GM21619 (cell line): Measurements from ENCODE around the gene OLFM1.

Experiments
- ATAC-seq: cut with Tn5 transposase; IDR thresholded peaks from one replicate; pipeline ENCODE4 v1.9.1; 2021; ENCODE audit not compliant: unreplicated experiment

The OLFM1 gene

DNA sequence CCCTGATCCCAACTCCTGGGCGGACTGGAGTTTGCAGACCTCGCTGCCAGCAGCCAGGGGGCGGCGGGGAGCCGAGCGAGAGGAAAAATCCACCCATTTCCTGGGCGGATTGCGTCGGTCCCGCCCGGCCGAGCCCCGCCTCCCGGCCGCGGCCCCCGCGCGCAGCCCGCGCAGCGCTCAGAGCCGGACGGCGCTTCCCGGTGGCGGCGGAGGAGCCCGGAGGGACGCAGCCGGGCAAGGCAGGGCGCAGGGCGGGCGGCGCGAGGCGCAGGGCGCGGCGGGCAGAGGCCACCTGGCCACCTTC, at the start of gene OLFM1:
TSS of gene OLFM1 (plus strand) at position 180 of the 304 bp plus-strand sequence. CDS start 322 bp downstream, outside the sequence.
- no peak for ATAC-seq

DNA sequence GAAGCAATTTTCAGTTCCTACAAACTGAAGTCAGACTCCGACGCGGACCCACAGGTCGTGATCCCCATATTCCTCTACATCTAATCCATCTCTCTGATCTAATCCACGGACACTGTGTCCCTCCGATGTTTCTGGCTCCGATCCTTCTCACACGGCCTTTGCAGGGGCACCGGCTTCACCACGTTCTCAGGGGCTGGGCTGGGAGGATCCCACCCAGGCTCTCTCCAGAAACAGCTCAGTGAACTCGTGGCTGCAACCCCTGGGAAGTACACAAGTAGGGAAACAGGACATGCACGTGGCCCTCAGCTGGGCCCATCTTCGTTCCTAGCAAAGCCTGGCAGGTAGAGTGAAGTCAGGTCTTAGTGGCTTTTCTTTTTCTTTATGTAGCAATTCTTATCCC, 49.1 kb upstream of the OLFM1 start:
- ATAC-seq = no peak

DNA sequence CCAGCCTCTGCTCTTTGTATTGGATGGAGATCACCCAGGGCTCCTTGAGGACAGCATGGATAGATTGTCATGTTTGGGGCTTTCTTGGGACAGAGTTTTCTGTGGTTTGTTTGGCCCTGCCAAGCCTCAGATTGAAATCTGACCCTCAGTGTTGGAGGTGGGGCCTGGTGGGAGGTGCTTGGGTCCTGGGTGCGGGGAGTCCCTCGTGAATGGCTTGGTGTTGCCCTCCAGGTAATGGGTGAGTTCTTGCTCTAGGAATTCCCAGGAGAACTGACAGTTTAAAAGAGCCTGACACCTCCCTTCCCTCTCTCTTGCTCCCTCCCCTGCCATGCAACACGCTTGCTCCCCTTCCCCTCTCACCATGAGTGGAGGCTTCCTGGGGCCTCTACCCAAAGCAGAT, 48.6 kb upstream of the OLFM1 start:
- ATAC-seq = no peak

DNA sequence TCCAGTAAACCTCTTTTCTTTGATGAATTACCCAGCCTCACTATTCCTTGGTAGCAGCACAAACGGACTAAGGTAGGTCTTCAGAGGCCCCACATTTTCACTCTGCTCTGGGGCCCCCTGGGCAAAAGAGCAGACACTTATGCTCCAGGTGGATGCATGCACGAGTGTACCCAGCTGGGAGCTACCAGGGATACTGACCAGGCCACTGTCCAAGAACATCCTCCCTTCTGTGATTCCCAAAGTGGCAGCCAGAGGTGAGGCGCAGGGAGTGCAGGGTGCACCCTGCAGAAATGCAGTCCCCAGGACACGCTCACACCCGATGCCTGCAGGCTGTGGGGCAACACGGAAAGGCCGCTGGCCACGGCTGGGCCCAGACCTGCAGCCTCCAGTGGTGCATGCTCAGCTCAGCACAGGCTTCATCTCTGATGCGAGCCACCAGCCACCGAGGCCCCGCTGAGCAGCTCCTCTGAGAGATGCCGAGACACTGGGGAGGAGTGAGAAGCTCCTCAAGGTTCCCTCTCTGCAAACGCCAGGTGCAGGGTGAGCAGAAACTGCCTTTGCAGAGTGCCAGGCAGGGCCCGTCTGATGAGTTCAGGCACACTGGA, 48.1 kb upstream of the OLFM1 start:
- ATAC-seq = no peak

DNA sequence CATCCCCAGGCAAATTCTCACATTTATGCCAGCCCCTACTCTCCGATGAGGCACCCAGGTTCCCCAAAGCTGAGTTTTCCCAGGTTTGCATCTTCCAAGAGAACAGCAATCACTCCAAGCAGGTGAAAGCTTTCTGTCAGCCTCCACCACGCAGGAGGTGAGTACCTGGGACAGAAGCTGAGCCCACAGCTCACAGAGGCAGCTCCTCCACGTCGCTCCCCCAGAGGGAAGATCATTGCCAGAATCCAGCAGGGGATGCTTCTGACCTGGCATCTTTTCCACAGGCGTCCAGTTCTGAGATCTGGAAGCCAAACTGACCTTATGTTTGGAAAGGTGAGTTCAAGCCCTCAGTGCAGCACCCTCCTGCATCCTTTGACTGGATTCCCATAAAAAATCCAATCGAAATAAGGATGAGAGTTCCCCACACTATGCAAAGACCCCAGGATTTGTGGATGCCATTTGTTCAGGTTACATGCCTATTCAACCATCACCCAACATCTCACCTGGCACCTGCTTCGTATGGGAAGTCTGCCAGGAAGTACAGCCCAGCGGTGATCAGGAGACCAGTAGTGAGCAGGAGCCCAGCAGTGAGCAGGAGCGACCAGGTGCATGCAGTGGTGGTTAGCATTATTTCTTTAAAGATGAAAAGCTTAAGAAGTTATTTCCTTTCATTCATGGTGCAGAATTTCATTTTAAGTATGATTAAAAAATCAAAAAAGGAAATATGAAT, 47.4 kb upstream of the OLFM1 start:
- no peak for ATAC-seq

DNA sequence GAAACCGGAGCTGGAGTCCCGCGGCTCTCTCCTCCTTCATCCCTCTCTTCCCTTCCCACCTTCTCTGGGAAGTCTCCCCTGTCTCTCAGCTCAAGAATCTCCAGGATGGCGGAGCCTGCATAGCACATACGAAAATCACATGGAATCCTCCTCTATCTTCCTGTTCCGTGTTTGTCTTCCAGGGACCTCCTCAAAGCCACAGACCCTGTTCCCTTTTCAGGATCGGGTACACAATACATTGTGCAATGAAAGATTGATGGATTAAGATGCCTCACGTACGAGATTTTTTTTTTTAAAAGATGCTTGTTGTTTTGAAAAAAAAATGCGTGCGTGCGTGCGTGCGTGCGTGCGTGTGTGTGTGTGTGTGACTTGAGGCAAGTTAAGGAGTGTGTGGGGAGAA, 46.6 kb upstream of the OLFM1 start:
- no peak for ATAC-seq

DNA sequence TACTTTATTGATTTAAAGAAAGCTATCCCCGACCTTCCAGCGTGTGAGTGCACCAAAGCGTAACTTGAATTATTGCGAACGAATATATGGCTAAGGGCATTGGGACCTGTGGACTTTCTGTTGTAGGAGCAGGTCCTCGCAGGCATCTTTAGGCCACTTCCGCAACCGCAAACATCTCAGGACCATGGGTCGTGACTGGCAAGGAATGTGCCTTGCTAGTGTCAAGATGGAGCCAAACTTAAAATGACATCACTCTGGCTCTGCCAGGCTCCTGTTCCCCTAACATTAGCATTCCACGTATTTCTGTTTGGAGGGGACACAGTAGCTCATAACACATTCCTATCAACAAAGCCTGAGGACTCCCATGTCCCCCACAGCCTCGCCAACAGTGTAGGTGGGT, 44.1 kb upstream of the OLFM1 start:
- no peak for ATAC-seq

DNA sequence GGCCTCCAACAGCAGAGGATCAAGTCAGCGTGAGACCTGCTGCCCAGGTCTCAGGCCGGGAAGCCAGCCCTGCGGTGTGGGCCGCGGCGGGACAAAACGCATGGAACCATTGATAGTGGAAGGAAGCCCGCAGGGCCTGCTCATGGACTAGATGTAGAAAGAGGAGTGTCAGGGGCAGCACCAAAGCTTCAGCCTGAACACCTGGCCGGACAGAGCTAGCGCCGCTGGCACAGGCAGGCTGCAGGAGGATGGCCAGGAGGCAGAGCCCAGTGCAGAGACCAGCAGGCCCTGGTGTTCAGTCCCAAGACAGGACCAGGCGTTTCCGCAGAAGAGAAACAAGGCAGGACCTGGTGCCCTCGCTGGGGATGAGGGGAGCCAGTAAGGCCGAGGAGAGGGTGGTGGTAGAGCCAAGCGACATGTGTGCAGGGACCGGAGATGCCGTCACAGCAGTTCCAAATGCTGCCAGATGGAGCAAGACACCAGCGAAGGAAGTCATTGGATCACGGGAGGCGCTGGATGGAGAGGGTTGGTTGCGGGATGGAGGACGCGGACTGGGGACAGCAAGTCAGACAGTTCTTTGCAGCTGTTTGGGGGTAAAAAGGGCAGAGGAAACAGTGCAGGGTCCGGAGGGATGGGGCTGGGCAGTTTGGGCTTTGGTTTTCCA, 42.1 kb upstream of the OLFM1 start:
- no peak for ATAC-seq

DNA sequence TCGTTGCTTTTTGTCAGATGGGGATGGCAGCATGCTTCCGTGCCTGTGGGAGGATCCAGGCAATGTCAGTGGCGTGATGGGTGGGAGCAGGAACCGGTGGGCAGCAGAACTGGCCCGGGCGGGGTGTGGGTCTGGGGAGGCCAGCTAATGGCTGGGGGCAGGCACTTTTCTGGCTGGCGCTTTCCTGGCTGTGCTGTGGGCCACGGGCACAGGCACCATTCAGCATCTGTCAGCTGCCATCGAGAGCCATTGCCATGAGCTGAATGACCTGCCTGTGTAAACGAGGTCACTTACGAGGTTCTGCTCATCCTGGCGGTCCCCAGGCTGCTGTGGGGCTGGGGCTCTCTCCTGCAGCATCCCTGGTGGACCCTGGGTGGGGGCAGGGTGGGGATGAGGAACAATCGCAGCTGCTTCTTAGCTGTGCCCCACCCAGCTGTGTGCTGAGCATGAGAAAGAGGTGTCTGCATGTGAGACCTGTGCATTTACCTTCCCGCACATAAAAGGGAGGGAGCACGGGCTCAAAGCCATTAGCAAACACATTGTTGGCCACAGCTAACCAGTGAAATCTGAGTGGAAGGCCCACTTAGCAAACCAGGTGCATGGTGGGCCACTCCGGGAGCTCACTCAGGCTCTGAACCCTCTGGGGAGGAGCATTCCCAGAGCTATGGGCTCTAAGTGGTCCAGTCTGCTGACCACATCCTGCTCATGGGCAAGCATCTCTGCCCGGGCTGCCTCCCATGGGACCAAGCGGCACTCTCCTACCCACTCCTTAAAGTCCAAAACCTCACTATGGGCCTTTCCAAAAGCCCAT, 41.3 kb upstream of the OLFM1 start:
- ATAC-seq = no peak

DNA sequence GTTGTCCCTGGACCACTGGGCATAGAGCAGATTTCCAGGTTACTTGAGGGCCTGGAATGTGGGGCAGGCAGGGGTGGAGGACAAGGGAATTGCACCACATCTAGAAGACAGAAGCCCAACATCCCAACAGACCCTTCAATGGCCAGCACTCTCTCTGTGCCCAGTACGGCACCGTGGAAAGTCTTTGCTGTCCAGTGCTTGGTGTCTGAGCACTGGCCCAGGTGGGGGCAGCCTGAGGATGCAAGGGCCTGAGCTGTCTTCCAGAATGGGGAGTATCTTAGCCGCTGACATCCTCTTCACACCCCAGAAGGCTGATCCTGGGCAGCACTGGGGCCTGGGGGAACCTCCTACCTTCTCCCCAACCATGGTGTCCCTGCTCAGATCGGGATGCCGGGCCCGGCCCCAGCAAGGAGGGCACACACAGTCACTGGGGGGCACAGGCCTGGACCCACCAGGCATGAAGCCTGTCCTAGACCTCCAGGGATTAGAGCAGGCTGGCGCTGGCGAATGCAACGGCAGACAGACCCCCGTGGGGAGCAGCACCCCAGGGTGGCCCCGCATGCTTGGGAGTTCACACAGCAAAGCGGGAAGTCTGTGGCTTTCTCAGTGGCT, 40.6 kb upstream of the OLFM1 start:
- no peak for ATAC-seq

DNA sequence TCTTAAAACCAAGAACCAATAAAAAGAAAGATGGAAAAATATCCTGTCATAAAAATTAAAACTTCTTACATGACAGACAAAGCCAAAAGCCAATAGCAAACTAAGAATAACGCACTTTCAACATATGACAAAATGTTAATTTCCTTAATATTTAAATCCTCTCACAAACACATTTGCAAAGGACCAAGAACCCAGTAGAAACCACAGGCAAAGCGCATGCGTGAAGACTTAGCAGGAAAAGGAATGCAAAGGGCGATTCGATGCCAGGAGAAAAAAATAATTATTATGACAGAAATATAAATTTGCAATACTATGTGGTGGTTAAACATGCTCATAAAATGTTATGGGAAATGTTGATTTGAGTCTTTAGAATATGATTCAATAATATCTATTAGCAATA, 39.9 kb upstream of the OLFM1 start:
- no peak for ATAC-seq

DNA sequence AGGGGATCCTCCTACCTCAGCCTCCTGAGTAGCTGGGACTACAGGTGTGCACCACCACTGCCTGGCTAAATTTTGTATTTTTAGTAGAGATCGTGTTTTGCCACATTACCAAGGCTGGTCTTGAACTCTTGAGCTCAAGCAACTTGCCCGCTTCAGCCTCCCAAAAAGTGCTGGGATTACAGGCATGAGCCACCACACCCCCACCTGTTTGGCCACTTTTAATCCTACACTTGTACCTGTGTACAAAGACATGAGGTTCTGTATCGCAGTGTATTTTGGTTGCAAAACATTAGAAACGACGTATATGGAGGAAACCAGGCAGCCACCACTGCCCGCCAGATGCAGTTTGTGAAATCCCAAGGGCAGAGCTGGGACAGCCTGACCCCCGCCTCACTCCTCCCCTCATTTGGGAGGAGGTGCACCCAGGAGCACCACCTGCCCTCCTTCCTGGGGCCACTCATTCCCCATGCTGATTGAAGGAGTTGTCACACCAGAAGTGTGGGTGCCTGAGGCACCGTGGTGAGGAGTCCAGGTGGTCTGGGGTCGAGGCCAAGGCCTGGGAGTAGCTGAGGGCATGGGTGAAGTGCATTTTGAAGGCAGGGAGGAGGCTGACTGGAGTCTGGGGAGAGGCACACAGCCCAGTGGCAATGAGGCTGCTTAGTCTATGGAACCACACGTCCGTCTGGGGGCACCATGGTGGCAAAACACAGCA, 39.3 kb upstream of the OLFM1 start:
- no peak for ATAC-seq

DNA sequence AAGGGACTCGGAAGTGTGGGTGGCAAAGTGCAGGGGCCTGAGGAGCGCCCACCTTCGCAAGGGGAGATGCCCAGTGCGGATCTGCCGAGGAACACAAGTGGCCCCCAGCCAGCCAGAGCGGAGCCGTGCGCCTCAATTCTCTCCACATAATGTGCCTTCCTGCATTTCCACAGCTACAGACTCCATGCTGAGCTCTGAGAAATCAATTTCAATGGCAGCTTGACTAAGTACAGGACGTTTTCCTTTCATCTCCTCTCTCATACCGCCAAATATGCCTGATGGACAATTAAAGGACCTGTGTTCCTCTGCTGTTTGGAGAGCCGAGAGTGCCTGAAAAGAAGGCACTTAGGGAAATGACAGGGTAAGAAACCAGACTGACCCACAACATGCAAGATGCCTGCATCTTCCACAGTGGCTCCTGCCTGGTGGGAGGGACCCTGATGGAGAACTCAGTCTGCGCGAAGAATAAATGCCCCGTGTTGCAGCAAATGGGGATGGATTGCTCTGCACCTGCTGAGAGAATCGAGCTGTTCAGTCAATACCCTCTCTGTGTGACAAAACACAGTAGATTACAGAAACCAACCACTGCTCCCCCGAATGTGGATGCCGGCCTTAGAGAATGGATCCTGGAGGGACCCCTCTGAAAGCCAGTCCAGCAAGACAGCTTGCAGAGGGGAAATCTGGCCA, 38.6 kb upstream of the OLFM1 start:
- ATAC-seq = no peak

DNA sequence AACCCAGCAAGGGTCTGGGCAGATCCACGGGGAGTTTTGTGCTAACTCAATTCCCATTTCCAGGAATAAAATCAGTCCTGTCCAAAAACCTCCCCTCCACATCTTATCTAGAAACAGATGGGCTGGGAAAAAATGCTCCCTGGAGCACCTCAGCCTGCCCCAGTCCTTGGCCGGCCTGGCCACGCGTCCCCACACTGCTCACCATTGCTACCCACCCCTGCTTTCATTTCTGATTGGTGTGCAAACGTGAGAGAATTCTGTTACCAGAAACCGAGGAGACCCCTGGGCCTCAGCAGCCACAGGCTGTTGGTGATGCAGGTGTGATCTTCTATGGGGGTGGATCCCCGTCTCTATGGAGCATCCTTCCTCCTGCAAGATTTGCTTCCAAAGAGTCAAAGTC, 38.0 kb upstream of the OLFM1 start:
- ATAC-seq = no peak

DNA sequence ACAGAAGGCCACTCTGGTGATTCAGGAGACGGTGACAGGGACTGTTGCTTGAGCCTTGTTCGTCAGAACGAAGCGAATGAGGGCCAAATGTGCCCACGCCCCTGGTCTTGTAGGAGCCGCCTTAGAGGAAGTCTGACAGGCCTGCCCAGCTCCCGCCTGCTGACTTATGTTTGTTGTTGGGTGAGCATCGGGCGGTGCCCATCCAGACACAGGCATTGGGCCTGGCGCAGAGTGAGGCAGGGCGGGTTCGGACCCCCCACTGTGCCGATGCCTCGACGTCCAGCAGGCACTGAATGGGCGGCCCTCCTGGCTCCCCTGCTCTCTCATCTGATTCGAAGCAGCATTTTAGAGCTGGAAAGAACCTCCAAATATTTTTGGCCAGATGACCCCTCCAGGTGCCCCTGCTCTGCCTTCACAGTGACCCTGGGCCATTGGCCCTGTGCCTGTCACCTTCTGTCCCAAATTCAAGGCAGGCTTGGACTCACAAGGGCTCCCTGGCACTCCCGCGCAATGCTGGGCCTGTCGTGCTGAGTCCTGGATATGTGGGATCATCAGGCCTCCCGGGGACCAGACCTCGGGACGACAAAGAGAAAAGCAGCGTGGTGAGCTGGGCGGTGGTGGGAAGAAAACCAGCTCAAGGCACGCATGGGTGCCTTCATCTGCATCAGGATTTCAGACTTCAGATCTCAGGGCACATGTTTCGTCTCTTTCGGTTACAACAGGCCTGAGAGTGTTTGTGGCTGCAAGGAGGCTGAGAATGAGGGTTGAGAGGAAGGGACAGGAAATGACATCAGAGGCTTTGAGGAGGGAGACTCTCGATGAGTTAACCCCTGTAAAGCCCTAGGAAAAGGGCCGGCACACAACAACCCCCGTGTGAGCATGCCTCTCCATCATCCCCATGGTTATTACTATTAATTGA, 37.1 kb upstream of the OLFM1 start:
- ATAC-seq = no peak

DNA sequence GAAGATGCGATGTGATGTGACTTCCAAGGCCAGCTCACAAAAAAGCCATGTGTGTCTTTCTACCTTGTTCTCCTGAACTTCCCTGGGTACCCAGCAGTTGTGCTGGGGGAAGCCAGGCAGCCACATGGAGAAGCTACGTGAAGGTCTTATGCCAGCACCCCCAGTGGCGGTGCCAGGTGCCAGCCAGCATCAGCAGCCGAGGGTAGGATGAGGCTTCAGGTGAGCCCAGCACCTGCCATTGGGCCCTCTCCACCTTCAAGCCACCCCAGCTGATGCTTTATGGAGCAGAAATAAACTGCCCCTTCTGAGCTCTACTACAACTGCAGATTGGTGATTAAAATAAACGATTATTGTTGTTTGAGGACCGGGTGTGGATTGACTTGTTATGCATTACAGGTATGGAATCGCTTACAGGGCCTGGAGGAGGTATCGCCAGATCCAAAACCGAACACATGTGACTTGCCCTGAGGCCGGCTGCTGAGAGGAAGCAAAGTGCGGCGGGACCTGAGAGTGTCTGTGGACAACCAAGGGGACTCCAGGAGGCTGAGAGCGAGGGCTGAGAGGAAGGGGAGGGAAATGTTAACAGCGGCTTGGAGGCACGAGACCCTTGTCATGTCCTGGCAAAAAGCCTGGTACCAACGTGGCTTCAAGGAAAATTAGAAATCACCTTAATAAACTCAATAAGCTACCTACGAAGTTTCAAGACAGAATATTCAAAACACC, 36.0 kb upstream of the OLFM1 start:
- ATAC-seq = no peak

DNA sequence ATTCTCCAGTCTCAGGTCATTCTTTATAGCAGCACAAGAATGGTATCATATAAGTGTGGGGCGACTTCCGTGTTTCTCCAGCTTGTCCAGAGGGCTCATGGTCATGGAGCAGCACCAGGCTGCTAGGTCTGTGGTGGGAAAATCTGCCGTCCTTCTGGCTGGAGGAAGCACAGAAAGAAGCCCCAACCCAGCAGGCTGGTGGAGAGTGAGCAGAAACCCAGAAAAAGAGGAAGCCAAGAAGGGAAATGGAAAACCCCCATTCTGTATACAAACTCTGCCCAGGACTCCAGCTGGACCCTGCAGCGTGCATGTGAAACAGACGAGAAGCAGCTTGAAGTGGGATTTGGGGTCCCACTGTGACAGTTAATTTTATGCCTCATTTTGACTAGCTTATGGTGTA, 34.3 kb upstream of the OLFM1 start:
- no peak for ATAC-seq

DNA sequence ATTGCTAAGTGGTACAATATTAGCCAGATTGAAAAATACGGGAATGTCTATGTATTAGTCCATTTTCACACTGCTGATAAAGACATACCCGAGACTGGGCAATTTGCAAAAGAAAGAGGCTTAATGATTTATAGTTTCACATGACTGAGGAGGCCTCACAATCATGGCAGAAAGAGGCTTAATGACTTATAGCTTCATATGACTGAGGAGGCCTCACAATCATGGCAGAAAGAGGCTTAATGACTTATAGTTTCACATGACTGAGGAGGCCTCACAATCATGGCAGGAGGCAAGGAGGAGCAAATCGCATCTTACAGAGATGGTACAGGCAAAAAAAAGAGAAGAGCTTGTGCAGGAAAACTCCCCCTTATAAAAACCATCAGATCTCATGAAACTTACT, 32.3 kb upstream of the OLFM1 start:
- ATAC-seq = no peak
